ENCODE results near the gene VPS26B.

- TF ChIP-seq EZH2 (IDR thresholded peaks at IDR 0.05): no peak
- no peak for TF ChIP-seq POLR2AphosphoS5 (IDR thresholded peaks at IDR 0.05; ENCODE audit: borderline replicate concordance, low read depth, low read length)
- TF ChIP-seq FOXP2 (optimal IDR thresholded peaks at IDR 0.05; ENCODE audit: control extremely low read depth, extremely low read length, insufficient read depth): no peak
Observed at GRCh38 chr11:134178032-134178674, 46.3 kb upstream of the VPS26B start.

Data from SK-N-MC (cell line).